Activated T-cell treated with anti-CD3 and anti-CD28 coated beads for 48 hours (primary cell): ENCODE results near the gene PGBD1.
"Not testable (repeated sequence)": the region's sequence is repeated elsewhere in the genome, so short reads cannot be mapped to it uniquely, and the experiment has no call there.

Experiments used
- DNase-seq: peaks from one replicate; pipeline ENCODE4 v3.0.0-alpha.2; 2020; ENCODE audit warnings: low read depth

PGBD1 gene

DNA sequence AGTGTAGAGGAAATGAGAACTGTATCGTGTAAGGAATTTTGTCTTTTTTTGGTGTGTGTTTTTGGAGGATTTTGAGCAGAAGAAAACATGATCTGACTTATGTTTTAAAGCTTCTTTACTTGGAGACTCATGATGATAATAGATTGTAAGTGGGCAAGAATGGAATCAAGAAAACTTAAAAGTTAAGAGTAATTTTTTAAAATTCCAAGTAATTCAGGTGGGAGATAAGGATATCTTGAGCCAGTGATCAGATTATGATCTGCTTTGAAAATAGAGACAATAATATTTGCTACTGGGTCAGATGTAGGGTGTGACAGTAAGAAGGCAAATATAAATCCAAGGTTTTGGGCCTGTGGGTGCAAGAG lies 13.7 kb upstream of the PGBD1 start:
- DNase-seq, result no peak

DNA sequence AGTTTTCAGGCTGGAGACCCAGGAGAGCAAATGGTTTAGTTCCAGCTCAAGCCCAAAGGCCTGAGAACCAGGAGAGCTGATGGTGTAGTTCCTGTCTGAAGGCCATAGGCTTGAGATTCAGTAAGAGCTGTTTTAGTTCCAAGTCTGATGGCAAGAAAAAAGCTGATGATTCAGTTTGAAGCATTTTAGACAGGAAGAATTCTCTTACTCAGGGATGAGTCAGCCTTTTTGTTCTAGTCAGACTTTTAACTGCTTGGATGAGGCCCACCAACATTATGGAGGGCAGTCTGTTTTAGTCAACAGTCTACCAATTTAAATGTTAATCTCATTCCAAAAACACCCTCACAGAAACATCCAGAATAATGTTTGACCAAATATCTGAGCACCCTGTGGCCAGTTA lies 11.9 kb upstream of the PGBD1 start:
- DNase-seq, result no peak

DNA sequence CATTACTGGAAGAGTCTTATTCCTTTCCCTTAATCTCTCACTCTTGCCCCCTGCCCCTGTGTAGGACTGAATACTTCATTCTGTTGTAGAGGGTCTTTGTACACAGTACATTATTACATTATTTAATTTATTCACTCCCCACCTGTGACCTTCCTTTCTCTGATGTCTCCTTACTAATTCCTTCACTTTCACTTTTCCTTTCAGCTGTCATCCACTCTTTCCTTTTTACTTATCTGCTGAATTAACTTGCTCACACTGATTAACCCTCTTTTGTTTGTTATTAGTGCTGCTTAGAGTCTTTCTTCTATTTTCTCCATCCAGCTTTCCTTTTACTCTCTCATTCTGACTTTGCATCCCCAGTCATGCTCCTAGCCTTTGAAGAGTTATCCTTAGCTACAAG lies 6.5 kb upstream of the PGBD1 start:
- no peak for DNase-seq

DNA sequence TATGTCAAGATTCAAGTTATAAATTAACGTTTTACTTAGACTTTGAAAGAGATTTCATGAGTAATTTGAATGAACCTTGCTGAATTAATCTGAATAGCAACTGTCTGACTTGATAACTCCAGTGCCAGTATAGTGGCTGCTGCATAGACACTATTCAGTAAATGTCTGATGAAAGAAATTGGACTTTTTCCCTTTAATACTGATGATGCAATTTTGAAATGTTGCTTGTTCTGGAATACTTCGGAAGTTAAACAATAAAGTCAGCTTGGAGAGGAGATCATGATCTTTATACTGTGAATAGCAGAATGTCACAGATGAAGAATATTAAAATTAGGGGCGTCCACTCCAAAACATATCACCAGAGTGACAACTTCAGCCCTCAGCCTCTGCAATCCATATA lies 3.6 kb upstream of the PGBD1 start:
- DNase-seq, result no peak

DNA sequence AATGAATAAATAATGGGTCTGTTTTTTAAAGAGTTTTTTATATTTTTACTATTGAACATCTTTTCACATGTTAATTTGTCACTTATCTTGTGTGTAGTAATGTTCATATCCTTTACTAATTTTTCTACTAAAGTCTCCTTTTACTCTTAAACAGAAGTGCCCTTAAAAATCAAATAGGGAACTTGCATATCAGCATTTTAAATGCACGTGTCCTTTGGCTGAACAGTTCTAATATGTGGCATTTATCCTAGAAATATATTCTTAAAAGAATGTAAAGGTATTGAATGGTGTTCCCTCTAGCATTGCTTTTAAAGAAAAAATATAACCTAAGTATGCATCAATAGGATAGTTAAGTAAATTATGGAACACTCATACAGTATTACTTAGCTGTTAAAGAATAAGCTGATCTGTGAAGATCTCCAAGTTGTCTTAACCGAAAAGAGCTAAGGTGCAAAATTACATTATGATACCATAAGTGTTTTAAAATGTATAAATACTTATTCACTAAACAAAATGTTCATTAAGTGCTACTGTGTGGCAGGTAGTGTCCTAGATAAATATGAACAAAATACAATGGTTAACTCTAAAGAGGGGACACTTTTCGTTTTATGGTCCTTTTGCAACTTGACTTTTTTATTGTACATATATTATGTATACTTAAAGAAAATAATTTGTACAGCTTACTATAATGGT lies 631 bp upstream of the PGBD1 start:
- DNase-seq, result no peak

DNA sequence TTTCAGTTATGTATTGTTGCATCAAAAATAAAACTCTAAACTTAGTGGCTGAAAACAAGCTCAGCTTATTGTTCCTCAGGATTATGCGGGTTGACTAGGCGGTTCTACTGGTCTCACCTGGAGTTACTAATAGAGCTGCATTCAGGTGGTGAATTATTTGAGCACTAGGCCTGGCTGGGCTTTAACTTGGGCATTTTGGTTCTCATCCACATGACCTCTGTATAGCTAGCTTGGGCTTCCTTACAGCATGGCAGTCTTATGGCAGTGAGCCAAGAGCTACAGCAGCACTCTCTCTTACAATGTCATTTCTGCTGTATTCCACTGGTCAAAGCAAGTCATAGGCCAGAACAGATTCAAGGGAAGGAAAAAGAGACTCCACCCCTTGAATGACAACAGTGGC lies 1.6 kb downstream of the PGBD1 start:
- DNase-seq, result no peak

DNA sequence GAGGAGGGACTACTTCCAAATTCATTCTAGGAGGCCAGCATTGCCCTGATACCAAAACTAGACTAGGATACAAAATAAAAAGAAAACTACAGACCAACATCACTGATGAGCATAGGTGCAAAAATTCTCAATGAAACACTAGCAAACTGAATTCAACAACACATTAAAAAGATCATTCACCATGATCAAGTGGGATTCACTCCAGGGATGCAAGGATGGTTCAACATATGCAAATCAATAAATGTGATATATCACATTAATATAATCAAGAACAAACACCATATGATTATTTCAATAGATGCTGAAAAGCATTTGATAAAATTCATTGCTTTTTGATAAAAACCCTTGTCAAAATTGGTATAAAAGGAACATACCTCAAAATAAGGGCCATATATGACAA lies 10.2 kb downstream of the PGBD1 start:
- DNase-seq, result no peak

DNA sequence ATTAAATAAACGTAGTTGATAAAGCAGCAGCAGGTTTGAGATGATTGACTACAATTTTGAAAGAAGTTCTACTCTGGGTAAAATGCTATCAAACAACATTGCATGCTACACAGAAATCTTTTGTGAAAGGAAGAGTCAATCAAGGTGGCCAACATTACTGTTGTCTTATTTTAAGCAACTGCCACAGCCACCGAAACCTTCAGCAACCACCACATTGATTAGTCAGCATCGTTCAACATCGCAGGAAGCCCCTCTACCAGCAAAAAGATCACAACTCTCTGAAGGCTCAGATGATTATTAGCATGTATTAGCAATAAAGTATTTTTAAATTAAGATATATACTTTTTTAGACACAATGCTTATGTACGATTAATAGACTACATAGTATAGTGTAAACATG lies 14.0 kb downstream of the PGBD1 start:
- no peak for DNase-seq

DNA sequence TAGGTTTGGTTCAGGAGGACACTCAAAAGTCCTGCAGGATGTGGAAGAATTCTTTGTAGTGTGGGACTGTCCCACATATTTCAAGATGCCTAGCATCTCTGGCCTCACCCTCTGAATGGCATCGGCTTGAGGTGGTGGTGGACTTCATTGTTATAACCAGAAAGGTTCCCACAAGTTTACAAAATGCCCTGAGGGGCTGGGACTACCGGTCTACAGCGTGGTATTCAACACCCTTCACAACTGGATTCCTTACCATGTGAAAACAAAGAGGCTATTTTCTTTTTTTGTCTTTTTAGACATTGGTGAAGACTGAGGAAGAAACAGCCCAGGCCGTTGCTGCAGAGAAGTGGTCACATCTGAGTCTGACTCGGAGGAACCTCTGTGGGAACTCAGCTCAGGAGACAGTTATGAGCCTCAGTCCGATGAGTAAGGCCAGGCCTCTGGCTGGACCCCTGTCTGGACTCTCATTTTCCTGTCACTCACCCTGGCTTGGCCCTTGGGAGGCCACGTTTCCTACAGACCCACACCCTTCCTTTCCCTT lies 15.2 kb downstream of the PGBD1 start:
- no peak for DNase-seq

DNA sequence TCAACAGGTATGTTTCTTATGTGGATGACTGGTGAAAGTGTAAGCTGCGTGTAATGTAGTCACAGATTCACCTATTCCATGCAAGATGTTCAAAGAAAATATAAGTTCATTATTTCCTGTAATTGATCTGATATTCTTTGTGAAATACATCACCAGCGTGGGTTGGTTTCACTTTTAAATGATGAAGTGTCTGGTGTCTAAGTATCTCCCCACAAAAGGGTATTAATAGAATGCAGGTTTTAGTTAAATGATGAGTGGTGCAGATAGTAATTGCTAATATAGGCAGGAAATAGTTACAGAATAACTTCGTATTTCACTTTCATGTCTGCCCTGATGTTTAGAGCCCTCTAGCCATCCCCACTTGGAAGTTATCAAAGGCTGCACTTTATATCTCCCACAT lies 22.2 kb downstream of the PGBD1 start:
- DNase-seq, result no peak

DNA sequence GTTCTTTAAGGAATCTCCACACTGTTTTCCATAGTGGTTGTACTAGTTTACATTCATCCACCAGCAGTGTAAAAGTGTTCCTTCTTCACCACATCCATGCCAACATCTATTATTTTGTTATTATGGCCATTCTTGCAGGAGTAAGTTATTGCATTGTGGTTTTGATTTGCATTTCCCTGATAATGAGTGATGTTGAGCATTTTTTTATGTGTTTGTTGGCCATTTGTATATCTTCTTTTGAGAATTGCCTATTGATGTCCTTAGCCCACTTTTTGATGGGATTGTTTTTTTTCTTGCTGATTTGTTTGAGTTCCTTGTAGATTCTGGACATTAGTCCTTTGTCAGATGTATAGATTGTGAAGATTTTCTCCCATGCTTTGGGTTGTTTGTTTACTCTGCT lies 25.0 kb downstream of the PGBD1 start:
- DNase-seq, result not testable (repeated sequence)

DNA sequence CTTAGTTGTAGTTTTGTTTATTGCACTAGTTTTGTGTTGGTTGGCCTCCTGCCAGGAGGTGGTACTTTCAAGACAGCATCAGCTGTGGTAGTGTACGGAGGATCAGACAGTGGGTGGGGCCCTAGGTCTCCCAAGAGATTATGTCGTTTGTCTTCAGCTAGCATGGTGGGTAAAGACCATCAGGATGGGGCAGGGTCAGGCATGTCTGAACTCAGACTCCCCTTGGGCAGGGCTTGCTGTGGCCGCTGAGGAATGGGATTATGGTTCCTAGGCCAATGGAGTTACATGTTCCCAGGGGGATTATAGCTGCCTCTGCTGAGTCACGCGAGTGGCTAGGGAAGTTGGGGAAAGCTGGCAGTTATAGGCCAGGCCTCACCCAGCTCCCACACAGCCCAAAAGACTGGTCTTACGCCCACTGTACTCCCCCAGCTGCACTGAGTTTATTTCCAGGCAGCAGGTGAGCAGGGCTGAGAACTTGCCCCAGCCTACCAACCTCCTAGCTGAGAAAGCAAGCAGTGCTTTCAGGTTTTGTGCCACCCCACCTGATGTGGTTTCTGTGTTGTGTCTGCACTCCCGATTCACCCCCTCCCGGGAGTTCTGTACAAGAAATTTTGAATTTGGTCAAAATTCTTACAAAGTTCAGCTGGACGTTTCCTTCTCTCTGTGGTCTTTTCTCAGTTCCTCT lies 29.9 kb downstream of the PGBD1 start:
- DNase-seq, result no peak

DNA sequence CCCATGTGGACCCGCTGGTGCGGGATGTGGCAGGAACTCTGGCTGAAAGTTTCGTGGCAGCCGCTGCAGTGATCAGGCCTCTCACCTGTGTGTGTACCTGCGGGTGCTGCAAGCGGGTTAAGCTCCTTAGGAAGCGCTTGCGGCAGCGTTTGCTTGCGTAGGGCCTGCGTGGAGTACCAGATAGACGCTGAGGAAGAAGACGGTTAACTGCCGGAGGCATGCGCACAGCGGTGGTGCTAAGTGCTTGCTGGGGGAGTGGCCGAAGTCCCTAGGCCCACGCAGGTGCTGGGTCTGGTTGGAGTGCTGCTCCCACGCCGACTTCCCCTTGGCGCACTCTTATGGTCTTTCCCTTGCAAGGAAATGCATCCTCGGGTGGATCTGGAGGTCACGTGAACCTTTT lies 31.6 kb downstream of the PGBD1 start:
- DNase-seq, result no peak

DNA sequence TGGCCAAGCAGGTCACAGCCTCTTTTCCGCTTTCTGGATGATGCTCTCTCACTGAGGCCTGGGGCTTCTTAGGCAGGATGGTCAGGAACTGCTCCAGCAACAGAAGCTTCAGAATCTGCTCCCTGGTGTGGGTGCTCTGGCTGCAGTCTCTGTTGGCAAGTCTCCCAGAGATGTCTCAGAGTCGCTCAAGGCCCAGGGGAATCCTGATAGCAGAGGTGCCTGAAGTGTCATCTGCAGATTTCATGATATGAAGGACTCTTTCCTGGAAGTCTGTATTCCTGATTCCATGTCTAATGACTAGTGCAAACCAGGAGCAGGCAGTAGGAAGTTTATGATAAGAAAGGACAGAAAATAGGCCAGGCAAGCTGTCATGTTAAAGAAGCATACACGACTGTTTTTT lies 34.3 kb downstream of the PGBD1 start:
- DNase-seq, result no peak

DNA sequence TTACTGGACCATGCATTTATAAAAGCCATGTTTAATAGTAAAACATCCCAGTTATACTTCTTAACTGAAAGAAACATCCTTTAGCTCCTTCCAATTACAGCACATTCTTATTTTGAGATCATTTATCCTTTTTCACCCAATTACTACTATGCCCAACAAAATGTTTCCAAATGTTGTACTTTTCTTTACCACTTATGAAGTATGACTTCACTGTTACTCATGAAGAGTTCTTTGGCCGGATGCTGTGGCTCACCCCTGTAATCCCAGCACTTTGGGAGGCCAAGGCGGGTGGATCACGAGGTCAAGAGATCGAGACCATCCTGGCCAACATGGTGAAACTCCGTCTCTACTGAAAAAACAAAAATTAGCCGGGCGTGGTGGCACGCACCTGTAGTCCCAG lies 36.5 kb downstream of the PGBD1 start:
- not testable (repeated sequence) for DNase-seq

DNA sequence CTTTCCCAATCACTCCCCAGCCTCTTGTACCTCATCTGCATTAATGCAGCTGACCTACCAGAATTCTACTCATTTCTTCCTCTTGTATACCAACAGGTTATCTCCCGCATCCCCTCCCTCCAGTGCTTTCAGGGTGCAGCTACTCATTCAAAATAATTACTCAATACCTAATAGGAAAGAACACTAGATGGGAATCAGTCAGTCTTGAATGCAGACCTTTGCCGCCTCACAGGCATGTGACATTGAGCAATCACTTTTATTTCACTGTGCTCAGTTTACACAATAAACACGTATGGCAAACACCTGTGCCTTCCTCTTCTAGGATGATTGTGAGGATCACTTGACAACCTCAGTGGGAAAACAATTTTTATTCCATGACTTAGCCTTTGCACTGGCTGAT lies 41.3 kb downstream of the PGBD1 start:
- no peak for DNase-seq

DNA sequence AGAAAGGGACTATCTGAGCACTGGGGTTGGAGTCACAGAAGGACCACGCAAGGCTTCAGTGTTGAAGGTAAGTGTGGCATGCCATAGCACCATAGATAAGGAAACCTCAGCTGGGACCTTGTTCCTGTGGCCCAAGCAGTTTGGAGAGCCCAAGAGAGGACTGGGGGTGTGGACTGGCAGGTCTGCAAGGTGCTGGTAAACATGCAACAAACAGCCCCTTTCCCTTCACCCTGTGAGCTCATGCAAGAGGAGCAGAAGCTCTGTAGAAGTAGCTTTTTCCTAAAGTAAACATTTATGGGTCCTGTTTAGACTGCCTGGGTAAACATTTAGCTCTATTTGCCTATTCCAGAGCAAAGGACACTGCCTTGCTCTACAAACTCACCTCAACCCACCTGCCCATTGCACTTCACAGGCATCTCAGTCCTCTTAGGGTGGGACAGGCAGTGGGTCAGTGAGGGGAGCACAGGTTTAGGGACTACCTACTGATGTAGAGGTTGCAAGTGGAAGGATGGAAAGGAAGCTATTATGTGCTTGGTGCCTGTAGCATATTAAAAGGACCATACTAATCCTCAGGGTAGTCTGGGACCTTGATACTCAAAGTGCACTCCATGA lies 42.5 kb downstream of the PGBD1 start:
- DNase-seq, result no peak

DNA sequence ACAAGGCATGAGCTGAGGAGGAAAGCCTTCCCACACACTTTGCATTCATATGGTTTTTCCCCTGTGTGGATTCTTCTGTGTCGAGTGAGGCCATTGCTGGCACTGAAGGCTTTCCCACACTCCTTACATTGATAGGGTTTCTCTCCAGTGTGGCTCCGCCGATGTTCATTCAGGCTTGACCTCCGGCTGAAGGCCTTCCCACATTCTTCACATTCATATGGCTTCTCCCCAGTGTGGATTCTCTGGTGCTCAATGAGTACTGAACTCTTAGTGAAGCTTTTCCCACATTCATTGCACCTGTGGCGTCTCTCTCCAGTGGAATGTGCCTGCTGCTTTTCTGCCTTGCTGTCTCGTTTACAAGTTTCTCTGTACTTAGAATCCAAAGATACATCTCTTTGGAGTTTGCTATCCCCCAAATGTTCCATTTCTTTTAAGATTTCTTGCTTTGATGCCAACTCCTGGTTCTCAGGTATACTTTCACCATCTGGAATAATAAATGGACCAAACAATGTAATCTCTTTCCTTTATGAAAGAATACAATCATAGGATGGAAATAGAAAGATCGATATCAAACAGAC lies 45.1 kb downstream of the PGBD1 start:
- DNase-seq, result no peak

DNA sequence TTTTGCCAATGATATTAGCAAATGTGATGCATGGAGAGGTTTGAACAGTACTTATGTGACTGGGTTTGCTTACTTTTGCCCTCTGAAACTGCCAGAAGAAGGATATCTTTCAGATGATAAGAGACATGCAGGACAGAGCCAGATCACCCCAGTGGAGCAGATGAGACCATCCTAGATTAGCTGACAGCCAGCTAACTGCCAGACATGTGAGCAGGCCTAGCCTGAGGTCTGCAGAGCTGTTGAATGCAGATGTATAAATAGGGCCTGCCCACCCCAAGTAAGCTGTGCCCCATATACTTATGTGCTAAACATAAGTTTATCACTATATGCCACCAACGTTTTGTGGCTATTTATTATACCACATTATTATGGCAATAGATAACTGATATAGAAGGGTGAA lies 48.7 kb downstream of the PGBD1 start:
- DNase-seq, result no peak

DNA sequence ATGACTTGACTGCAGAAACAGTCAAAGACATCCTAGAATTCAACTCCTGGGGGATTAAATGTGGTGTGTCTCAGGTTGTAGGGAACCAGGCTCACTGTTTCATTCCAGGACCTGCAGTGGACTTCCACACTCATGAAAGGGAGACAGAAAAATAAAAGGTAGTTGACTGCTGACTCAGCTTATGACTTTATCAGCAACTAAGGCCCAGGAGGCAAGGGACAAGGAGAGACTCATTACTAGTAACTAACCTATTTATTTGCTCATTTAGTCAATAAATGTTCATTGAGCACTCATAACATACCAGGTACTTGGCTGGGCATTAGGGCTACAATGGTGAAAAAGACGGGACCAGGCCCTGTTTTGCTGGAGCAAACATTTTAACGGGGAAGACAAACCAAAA lies 51.7 kb downstream of the PGBD1 start:
- no peak for DNase-seq

DNA sequence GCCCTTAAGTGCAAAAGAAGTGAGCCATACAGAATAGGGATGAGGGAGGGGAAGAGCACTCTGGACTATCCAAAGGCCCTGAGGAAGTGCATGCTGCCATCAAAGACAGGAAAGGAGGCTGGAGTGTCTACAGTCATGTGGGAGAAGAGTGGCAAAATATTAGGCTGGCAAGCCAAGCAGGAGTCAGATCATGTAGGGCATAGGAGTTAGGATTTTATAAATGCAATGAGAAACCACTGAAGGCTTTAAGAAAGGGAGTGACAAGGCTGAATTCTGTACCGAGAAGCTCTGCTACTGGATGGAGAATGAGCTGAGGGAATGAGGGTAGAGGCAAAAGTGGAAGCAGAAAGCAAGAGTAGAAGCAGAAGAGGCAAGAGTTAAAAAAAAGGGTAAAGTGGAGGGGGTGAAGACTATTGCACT lies 52.2 kb downstream of the PGBD1 start:
- DNase-seq, result no peak

DNA sequence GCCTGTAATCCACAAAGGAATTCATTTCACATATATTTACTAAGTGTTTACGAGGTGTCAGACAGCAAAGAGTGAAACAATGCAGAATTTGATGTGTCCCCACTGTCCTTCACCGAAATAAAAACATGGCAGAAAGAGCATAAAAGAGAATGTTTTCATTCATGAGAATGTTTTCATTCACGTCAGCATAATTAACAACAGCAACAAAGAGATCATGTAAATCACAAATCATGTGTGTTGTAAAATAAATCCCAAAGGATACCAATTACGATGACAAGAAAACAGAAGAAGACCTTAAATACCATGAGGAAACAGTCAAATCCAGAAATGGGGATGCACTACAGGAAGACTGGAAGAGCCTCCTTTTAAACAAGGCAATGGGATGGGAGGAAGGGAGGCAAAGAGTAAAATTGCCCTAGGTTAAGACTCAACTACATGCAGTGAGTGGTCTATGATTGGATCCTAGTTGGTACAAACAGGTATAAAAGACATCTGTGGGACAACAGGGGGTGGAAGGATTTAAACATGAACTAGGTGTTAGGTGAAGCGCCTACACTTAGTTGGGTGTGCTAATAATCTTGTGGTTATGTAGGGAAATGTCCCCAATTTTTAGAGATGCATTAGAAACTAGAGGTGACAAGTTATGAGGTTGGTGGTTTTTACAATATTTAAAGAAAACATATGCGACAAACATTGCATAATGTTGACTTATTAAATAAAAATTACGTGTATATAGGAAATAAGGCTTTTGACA lies 53.1 kb downstream of the PGBD1 start:
- DNase-seq, result no peak
